DOHH2 (cell line): ENCODE results near the gene CPSF7.

ENCODE experiments used
- EZH2phosphoT487 ChIP-seq: fragments of 200-600 bp; sonication (generic); IDR thresholded peaks from 2 replicates; pipeline ENCODE4 v1.6.1; 2017; ENCODE audit warnings: borderline replicate concordance, mild to moderate bottlenecking, antibody characterized with exemption, low read length, moderate library complexity, mixed read lengths
- TF ChIP-seq, protein P1 (sequence below): fragments of 200-600 bp; sonication (generic); IDR thresholded peaks from one replicate; pipeline ENCODE4 v1.5.1; 2014; ENCODE audit warnings: antibody characterized with exemption, mild to moderate bottlenecking, low read depth, low read length; ENCODE audit not compliant: poor library complexity, severe bottlenecking

DNA sequence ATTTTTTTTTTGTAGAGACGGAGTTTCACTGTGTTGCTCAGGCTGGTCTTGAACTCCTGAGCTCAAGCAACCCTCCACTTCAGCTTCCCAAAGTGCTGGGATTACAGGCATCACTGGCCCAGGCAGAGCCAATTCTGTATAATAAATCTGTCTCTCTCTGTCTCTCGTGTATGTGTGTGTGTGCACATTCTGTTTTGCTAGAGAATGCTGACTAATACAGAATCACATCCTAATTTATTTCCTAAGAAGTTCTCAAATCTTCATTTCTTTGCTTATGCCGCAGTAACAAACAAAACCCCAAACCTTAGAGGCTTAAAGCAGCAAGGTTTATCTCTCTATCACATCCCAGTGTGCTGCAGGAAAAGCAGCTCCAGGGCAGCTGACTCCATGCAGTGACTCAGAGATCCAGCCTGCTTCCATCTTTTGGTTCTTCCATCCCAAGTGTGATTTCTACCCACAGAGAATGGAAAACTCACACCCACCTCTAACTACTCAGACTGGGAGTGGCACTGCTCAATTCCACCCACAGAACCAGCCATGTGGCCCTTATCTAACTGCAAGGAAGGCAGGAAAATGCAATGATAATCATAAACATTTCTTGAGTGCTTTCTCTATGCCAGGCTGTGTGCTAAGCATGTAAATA, 43.7 kb upstream of the CPSF7 start:
- TF ChIP-seq, protein P1, sequence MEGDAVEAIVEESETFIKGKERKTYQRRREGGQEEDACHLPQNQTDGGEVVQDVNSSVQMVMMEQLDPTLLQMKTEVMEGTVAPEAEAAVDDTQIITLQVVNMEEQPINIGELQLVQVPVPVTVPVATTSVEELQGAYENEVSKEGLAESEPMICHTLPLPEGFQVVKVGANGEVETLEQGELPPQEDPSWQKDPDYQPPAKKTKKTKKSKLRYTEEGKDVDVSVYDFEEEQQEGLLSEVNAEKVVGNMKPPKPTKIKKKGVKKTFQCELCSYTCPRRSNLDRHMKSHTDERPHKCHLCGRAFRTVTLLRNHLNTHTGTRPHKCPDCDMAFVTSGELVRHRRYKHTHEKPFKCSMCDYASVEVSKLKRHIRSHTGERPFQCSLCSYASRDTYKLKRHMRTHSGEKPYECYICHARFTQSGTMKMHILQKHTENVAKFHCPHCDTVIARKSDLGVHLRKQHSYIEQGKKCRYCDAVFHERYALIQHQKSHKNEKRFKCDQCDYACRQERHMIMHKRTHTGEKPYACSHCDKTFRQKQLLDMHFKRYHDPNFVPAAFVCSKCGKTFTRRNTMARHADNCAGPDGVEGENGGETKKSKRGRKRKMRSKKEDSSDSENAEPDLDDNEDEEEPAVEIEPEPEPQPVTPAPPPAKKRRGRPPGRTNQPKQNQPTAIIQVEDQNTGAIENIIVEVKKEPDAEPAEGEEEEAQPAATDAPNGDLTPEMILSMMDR, result no peak
- TF ChIP-seq EZH2phosphoT487, result no peak
